Measurements from ENCODE around the gene LRAT. TPM values are rescaled to one million over a fixed set of nuclear protein-coding genes. Genes with fewer than 3 reads are reported as not detected.

The LRAT gene
- polyA plus RNA-seq, 3 donors: not detected

DNA sequence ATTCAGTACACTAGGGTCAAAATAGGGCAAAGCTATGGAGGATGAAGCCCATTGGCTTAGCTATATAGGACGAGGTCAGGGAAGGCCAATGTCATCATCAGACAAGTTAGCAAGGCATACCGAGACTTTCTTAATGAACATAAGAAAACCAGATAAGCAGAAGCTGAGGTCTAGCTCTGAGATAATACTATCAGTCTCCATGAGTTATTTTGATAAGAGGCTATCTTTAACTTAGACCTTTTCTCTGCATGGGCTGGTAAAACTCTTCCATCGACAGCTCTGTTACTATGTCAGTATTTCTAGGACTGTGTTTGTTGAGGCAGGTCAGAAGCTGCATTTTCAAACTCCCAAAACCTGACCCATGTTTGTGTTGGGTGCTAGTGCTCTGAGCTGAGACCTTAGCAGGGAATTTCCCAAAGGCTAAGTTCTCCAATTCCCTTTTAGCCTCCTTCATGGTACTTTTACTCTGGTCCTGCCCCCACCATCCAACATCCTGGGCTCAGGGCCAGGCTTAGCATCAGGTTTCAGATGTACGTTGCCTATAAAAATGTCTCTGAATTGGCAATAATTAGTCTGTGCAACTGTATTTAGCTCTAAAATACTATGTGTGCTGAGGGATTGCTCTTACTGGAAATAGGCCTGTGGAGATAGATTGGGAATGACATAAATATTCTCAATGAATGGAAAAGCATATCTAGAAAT is 29.3 kb upstream of the LRAT start:
- Histone ChIP-seq H3K9me3 (replicated peaks in 1 of 2; ENCODE audit: control insufficient read depth in 1 of 2, insufficient read depth in 1 of 2, low read length in 2 of 2) (no peaks in the 10 kb centered on the region), H3K27me3 (ENCODE audit: control insufficient read depth in 2 of 2, insufficient read depth in 2 of 2, low read length in 2 of 2) (no peaks in the 10 kb centered on the region), H2AFZ (ENCODE audit: insufficient read depth, low read depth, low read length, poor library complexity, severe bottlenecking) (no peak overlapping the region), H3K36me3 (replicated peaks in 1 of 2; ENCODE audit: control insufficient read depth in 1 of 2, insufficient read depth in 2 of 2, low read length in 2 of 2) (no peaks in the 10 kb centered on the region), H3K9ac (ENCODE audit: insufficient read depth, low read length, poor library complexity, severe bottlenecking) (no peak overlapping the region), H3K4me3 (replicated peaks in 1 of 3; ENCODE audit: low read depth in 2 of 3, low read length in 3 of 3) (no peak overlapping the region), H3K4me2 (replicated peaks; ENCODE audit: extremely low read depth, low read length, poor library complexity, severe bottlenecking) (no peak overlapping the region), H4K20me1 (ENCODE audit: insufficient read depth, low read length) (no peaks in the 10 kb centered on the region), H3K4me1 (ENCODE audit: control insufficient read depth in 1 of 2, insufficient read depth in 2 of 2, low read length in 2 of 2) (no peaks in the 10 kb centered on the region), H3K79me2 (ENCODE audit: insufficient read depth, low read length) (no peaks in the 10 kb centered on the region), H3K27ac (ENCODE audit: low read depth in 1 of 2, low read length in 2 of 2) (no peak overlapping the region)
- WGBS (ENCODE audit: insufficient coverage): no CpG with 5 or more reads among the region's 4 CpGs
- H3K4me3 Mint-ChIP-seq: no peak overlapping the region
- DNase-seq: no peak
- no peak overlapping the region for H3K27ac Mint-ChIP-seq
- H3K36me3 Mint-ChIP-seq: no peaks in the 10 kb centered on the region
- peaks cover 2% of the 10 kb centered on the region for H3K4me1 Mint-ChIP-seq
- H3K27me3 Mint-ChIP-seq (ENCODE audit: low read depth in 3 of 3): peaks cover 0 to 4% (median 3%) of the 10 kb centered on the region in 3 donors
- TF ChIP-seq, protein P1, sequence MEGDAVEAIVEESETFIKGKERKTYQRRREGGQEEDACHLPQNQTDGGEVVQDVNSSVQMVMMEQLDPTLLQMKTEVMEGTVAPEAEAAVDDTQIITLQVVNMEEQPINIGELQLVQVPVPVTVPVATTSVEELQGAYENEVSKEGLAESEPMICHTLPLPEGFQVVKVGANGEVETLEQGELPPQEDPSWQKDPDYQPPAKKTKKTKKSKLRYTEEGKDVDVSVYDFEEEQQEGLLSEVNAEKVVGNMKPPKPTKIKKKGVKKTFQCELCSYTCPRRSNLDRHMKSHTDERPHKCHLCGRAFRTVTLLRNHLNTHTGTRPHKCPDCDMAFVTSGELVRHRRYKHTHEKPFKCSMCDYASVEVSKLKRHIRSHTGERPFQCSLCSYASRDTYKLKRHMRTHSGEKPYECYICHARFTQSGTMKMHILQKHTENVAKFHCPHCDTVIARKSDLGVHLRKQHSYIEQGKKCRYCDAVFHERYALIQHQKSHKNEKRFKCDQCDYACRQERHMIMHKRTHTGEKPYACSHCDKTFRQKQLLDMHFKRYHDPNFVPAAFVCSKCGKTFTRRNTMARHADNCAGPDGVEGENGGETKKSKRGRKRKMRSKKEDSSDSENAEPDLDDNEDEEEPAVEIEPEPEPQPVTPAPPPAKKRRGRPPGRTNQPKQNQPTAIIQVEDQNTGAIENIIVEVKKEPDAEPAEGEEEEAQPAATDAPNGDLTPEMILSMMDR (IDR thresholded peaks at IDR 0.05): no peak
- intact Hi-C loops (cut with micrococcal nuclease): no loop called here
- peaks cover 0 to 2% (median 0%) of the 10 kb centered on the region in 7 donors for H3K9me3 Mint-ChIP-seq

DNA sequence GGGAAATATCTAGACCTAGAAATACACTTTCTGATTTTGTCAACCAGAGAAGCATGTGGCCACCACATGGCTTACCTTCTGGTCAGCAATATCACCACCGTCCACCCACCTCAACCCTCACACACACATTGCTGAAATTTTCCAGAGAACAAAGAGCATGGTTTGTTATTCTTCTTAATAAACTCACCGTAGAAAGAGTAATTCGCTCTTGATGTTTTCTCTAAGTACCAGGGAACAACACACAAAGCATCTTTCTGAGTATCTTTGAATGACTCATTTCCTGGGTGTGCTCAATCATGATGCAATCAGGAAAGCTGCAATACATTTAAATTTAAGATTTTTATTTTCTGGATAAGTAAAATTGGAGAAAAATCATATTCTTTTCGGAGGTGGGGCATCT is 24.7 kb upstream of the LRAT start:
- Histone ChIP-seq H4K20me1 (ENCODE audit: insufficient read depth, low read length) (no peaks in the 10 kb centered on the region), H3K27me3 (ENCODE audit: control insufficient read depth in 2 of 2, insufficient read depth in 2 of 2, low read length in 2 of 2) (peaks cover 0 to 2% of the 10 kb centered on the region in 2 donors), H3K4me3 (replicated peaks in 1 of 3; ENCODE audit: low read depth in 2 of 3, low read length in 3 of 3) (no peak overlapping the region), H3K4me1 (ENCODE audit: control insufficient read depth in 1 of 2, insufficient read depth in 2 of 2, low read length in 2 of 2) (no peaks in the 10 kb centered on the region), H3K79me2 (ENCODE audit: insufficient read depth, low read length) (no peaks in the 10 kb centered on the region), H3K9me3 (replicated peaks in 1 of 2; ENCODE audit: control insufficient read depth in 1 of 2, insufficient read depth in 1 of 2, low read length in 2 of 2) (no peaks in the 10 kb centered on the region), H3K36me3 (replicated peaks in 1 of 2; ENCODE audit: control insufficient read depth in 1 of 2, insufficient read depth in 2 of 2, low read length in 2 of 2) (no peaks in the 10 kb centered on the region), H3K9ac (ENCODE audit: insufficient read depth, low read length, poor library complexity, severe bottlenecking) (no peak overlapping the region), H3K27ac (ENCODE audit: low read depth in 1 of 2, low read length in 2 of 2) (no peak overlapping the region), H3K4me2 (replicated peaks; ENCODE audit: extremely low read depth, low read length, poor library complexity, severe bottlenecking) (no peak overlapping the region), H2AFZ (ENCODE audit: insufficient read depth, low read depth, low read length, poor library complexity, severe bottlenecking) (no peak overlapping the region)
- peaks cover 0 to 6% (median 3%) of the 10 kb centered on the region in 3 donors for H3K27me3 Mint-ChIP-seq (ENCODE audit: low read depth in 3 of 3)
- H3K4me3 Mint-ChIP-seq: no peak overlapping the region
- TF ChIP-seq, protein P1 (IDR thresholded peaks at IDR 0.05): no peak
- no peaks in the 10 kb centered on the region for H3K36me3 Mint-ChIP-seq
- no peak overlapping the region for H3K27ac Mint-ChIP-seq
- peaks cover 0 to 2% (median 0%) of the 10 kb centered on the region in 7 donors for H3K9me3 Mint-ChIP-seq
- intact Hi-C loops (cut with micrococcal nuclease): no loop called here
- H3K4me1 Mint-ChIP-seq: peaks cover 2% of the 10 kb centered on the region
- no peak for DNase-seq
- WGBS (ENCODE audit: insufficient coverage): 81% methylated on average over 2 of the region's 4 CpGs

All from CD14-positive monocyte (primary cell).